Activated CD4-positive, alpha-beta memory T cell treated with anti-CD3 and anti-CD28 coated beads, Interleukin-2, amount 10 ng/mL, durations not matched to agents 7 days and 5 days (primary cell): ENCODE measurements around the gene THOC7. TPM values are rescaled to one million over a fixed set of nuclear protein-coding genes. Genes with fewer than 3 reads are reported as not detected.

Experiments
- CTCF ChIA-PET: fragments of 350-600 bp; sonication (Branson Sonifier 250); formaldehyde crosslinking; loops from one replicate; lab custom pipeline; 2021; ENCODE audit warnings: antibody characterized with exemption, inconsistent platforms; lab: Charles Lee
- POLR2A ChIA-PET: fragments of 350-600 bp; sonication (Branson Sonifier 250); formaldehyde crosslinking; loops from one replicate; lab custom pipeline; 2021; ENCODE audit warnings: antibody characterized with exemption; lab: Charles Lee
- DNase-seq: peaks from one replicate; pipeline ENCODE4 v3.0.0-alpha.2; 2020
- H3K27ac Mint-ChIP-seq: one replicate; pipeline ENCODE4 v1.8.0; 2021; ENCODE audit warnings: mild to moderate bottlenecking, mixed read lengths
- H3K27me3 Mint-ChIP-seq: one replicate; pipeline ENCODE4 v1.8.0; 2021; ENCODE audit warnings: mixed read lengths
- H3K36me3 Mint-ChIP-seq: one replicate; pipeline ENCODE4 v1.8.0; 2021; ENCODE audit warnings: low read depth, mixed read lengths
- H3K4me1 Mint-ChIP-seq: one replicate; pipeline ENCODE4 v1.8.0; 2021; ENCODE audit warnings: mixed read lengths
- H3K4me3 Mint-ChIP-seq: one replicate; pipeline ENCODE4 v1.8.0; 2021; ENCODE audit warnings: mild to moderate bottlenecking, mixed read lengths
- H3K9me3 Mint-ChIP-seq: one replicate; pipeline ENCODE4 v1.8.0; 2021; ENCODE audit warnings: mixed read lengths
- total RNA-seq, 2 experiments: library from RNA; stranded (reverse); gene quantifications; one replicate each; pipeline ENCODE4 v1.2.3, GENCODE V29; 2021

The THOC7 gene
- total RNA-seq, 2 experiments from 2014 or later = 78.4 to 79.2 TPM

DNA sequence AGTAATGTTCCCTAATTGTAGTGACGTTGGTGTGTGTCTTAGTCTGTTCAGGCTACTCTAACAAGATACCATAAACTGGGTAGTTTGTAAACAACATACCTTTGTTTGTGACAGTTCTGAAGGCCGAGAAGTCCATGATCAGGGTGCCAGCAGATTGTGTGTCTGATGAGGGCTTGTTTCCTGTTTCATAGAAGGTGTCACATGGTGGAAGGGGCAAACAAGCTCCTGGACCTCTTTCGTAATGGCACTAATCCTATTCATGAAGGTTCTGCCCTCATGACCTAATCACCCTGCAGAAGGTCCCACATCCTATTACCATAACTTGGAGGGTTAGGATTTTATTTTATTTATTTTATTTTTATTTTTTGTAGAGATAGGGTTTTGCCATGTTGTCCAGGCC, 11.2 kb upstream of the THOC7 start:
- CTCF ChIA-PET = no interaction called here
- peaks cover 43% of the 10 kb centered on the region for H3K4me1 Mint-ChIP-seq
- POLR2A ChIA-PET = no interaction called here

GRCh38 chr3:63872135-63872924, 8.7 kb upstream of the THOC7 start:
- H3K27ac Mint-ChIP-seq = no peak overlapping the region
- peaks cover 20% of the 10 kb centered on the region for H3K36me3 Mint-ChIP-seq
- DNase-seq = no peak
- no peak overlapping the region for H3K4me3 Mint-ChIP-seq
- no peaks in the 10 kb centered on the region for H3K9me3 Mint-ChIP-seq
- POLR2A ChIA-PET = no interaction called here
- H3K27me3 Mint-ChIP-seq = no peaks in the 10 kb centered on the region
- CTCF ChIA-PET = no interaction called here
- peaks cover 39% of the 10 kb centered on the region for H3K4me1 Mint-ChIP-seq

More for the DNA sequence above, 11.2 kb upstream of the THOC7 start:
- DNase-seq = no peak
- H3K9me3 Mint-ChIP-seq = no peaks in the 10 kb centered on the region
- H3K36me3 Mint-ChIP-seq = peaks cover 14% of the 10 kb centered on the region
- no peak overlapping the region for H3K4me3 Mint-ChIP-seq
- H3K27ac Mint-ChIP-seq = no peak overlapping the region
- no peaks in the 10 kb centered on the region for H3K27me3 Mint-ChIP-seq

DNA sequence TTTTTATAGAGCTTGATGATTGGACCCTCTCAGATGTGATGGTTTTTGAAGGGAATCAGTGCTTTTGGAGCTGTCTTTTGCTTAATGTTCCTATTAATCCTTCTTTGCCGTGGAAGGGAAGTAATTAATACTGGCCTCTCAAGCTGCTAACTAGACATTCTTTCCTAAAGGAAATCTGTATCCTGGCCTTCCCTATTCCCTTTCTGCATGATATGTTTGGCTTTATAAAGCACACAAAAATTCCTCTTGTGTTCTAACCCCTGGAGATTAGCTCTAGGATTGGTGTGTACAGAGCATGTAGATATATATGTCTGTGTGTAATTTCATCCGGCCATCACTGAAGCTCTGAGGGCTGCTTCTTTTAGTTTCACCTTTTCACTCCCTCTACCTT, 7.0 kb upstream of the THOC7 start:
- Mint-ChIP-seq H3K27me3 (no peaks in the 10 kb centered on the region), H3K4me3 (no peak overlapping the region), H3K4me1 (peaks cover 45% of the 10 kb centered on the region), H3K27ac (no peak overlapping the region), H3K36me3 (peaks cover 32% of the 10 kb centered on the region), H3K9me3 (no peaks in the 10 kb centered on the region)
- ChIA-PET CTCF (no interaction called here), POLR2A (interaction anchor here (0.7 to 1.3 kb wide), 4 partner anchors 22 to 42 kb away, joined by 3 to 4 read pairs (median 3); partner anchors contain the start of gene SCAANT1)
- no peak for DNase-seq

GRCh38 chr3:63869940-63870614, 6.5 kb upstream of the THOC7 start:
- Mint-ChIP-seq H3K4me3 (no peak overlapping the region), H3K4me1 (peaks cover 49% of the 10 kb centered on the region), H3K27me3 (no peaks in the 10 kb centered on the region), H3K9me3 (no peaks in the 10 kb centered on the region), H3K36me3 (peaks cover 36% of the 10 kb centered on the region), H3K27ac (no peak overlapping the region)
- DNase-seq = no peak
- CTCF ChIA-PET = no interaction called here
- POLR2A ChIA-PET = interaction anchor here (1.1 to 1.3 kb wide), 3 partner anchors 40 to 42 kb away, joined by 3 to 4 read pairs (median 3); partner anchors contain the start of gene SCAANT1

GRCh38 chr3:63867225-63867624, 3.6 kb upstream of the THOC7 start:
- Mint-ChIP-seq H3K4me1 (peaks cover 52% of the 10 kb centered on the region), H3K9me3 (no peaks in the 10 kb centered on the region), H3K36me3 (peaks cover 50% of the 10 kb centered on the region), H3K27ac (no peak overlapping the region), H3K27me3 (no peaks in the 10 kb centered on the region), H3K4me3 (no peak overlapping the region)
- DNase-seq = no peak
- ChIA-PET CTCF (no interaction called here), POLR2A (interaction anchor here (1.0 kb wide), 1 partner anchor 16 kb away, joined by 5 read pairs; no protein-coding TSS in a partner anchor)

GRCh38 chr3:63864965-63865327, 1.3 kb upstream of the THOC7 start:
- DNase-seq = no peak
- Mint-ChIP-seq H3K9me3 (no peaks in the 10 kb centered on the region), H3K4me3 (peak overlapping the region; percentile 95), H3K4me1 (peaks cover 55% of the 10 kb centered on the region), H3K36me3 (peaks cover 52% of the 10 kb centered on the region), H3K27me3 (no peaks in the 10 kb centered on the region), H3K27ac (peak overlapping the region; percentile 89)
- ChIA-PET POLR2A (interaction anchor here (1.3 to 2.7 kb wide), 2 partner anchors 46 to 103 kb away, joined by 4 to 25 read pairs; partner anchors contain the start of gene SCAANT1), CTCF (interaction anchor here (2.2 kb wide), 1 partner anchor 158 kb away, joined by 7 read pairs; the partner anchor contains the start of gene PSMD6)

DNA sequence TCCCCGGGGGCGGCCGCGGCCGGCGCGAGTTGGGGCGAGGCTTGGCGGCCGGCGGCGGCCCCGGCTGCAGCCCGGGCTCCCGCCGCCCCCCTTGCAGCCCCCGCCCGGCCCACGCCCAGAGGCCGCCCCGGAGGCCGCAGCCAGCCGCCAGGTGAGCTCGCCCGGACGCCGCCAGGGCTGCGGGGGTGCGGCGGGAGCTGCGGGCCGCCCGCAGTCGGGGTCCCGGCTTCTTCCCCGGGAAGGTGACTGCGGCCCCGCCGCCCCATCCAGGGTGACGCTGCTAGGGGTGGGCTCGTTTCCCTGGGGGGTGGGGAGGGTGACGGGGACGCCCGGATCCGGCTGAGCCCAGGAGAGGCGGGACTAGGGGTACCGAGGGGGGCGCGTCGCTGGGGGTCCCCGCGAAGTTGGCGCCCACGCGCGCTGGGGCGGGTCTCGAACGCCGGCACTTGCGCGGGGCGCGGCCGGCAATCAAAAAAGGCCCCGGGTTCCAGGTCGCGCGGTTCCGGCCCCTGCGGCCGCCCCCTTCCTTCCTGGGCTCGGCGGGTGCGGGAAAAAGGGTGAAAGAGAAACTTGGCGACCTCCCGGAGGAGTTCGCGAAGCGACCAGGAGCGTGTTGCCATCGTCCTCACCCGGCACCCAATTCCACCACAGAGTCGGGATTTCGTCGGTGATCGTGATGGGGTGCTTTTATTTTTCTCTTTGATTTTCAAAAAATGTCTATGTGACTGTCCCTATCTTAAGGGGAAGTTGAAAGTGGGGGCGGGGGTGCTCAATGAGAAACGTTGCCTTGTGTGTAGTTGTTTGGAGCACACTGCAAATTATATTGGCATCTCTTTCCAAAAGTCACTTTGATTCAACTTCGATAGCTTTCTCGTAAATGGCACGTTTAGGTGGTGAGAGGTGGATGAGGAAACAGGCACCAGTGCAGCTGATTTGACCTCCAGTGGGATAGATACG, 681 bp upstream of the THOC7 start:
- DNase-seq = peak; percentile 55
- Mint-ChIP-seq H3K4me1 (peaks cover 55% of the 10 kb centered on the region), H3K4me3 (peak overlapping the region; percentile 95), H3K27ac (peak overlapping the region; percentile 89), H3K27me3 (no peaks in the 10 kb centered on the region), H3K9me3 (no peaks in the 10 kb centered on the region), H3K36me3 (peaks cover 48% of the 10 kb centered on the region)
- CTCF ChIA-PET = interaction anchor here (0.6 to 2.2 kb wide), 3 partner anchors 48 to 159 kb away, joined by 3 to 7 read pairs (median 3); partner anchors contain the start of genes PSMD6 and SCAANT1
- POLR2A ChIA-PET = interaction anchor here (1.0 to 2.7 kb wide), 5 partner anchors 9 to 115 kb away, joined by 3 to 25 read pairs (median 4); partner anchors contain the start of gene SCAANT1

GRCh38 chr3:63862804-63863149, 828 bp downstream of the THOC7 start:
- H3K4me1 Mint-ChIP-seq = peaks cover 43% of the 10 kb centered on the region
- POLR2A ChIA-PET = interaction anchor here (0.9 to 2.7 kb wide), 2 partner anchors 48 to 106 kb away, joined by 3 to 25 read pairs; partner anchors contain the start of gene SCAANT1
- H3K36me3 Mint-ChIP-seq = peaks cover 44% of the 10 kb centered on the region
- no peak for DNase-seq
- CTCF ChIA-PET = interaction anchor here (1.4 kb wide), 1 partner anchor 98 kb away, joined by 3 read pairs; no protein-coding TSS in a partner anchor
- no peaks in the 10 kb centered on the region for H3K9me3 Mint-ChIP-seq
- peak overlapping the region; percentile 90 for H3K27ac Mint-ChIP-seq
- peak overlapping the region; percentile 77 for H3K4me3 Mint-ChIP-seq
- H3K27me3 Mint-ChIP-seq = no peaks in the 10 kb centered on the region

DNA sequence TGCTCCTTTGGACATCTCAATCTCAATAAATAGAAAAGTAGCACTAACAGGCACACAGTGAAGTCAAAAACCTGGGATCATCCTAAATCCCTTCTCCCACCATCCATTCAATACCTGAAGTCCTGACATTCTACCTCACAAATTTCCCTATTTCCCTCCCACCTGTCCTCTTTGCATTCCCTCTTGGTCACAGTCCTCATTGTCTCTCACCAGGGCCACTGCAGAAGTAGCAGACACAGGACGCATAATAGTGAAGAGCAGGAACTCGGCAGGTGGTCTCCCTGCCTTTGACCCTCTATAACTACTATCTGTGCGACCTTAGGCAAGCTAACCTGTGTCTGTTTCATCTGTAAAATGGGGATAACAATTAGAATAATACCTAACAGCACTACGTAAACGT, 2.3 kb downstream of the THOC7 start:
- peaks cover 36% of the 10 kb centered on the region for H3K36me3 Mint-ChIP-seq
- CTCF ChIA-PET = no interaction called here
- no peak for DNase-seq
- no peaks in the 10 kb centered on the region for H3K9me3 Mint-ChIP-seq
- peaks cover 41% of the 10 kb centered on the region for H3K4me1 Mint-ChIP-seq
- H3K27me3 Mint-ChIP-seq = no peaks in the 10 kb centered on the region
- no peak overlapping the region for H3K27ac Mint-ChIP-seq
- no peak overlapping the region for H3K4me3 Mint-ChIP-seq
- POLR2A ChIA-PET = interaction anchor here (1.3 kb wide), 1 partner anchor 50 kb away, joined by 4 read pairs; the partner anchor contains the start of gene SCAANT1

GRCh38 chr3:63860776-63861175, 2.8 kb downstream of the THOC7 start:
- no peak overlapping the region for H3K27ac Mint-ChIP-seq
- H3K4me3 Mint-ChIP-seq = no peak overlapping the region
- no peak for DNase-seq
- ChIA-PET CTCF (no interaction called here), POLR2A (interaction anchor here (1.3 to 2.3 kb wide), 2 partner anchors 51 kb away, joined by 4 to 10 read pairs; partner anchors contain the start of gene SCAANT1)
- H3K9me3 Mint-ChIP-seq = no peaks in the 10 kb centered on the region
- peaks cover 31% of the 10 kb centered on the region for H3K36me3 Mint-ChIP-seq
- peaks cover 41% of the 10 kb centered on the region for H3K4me1 Mint-ChIP-seq
- H3K27me3 Mint-ChIP-seq = no peaks in the 10 kb centered on the region

- peaks cover 15% of the 10 kb centered on the region for H3K36me3 Mint-ChIP-seq
- POLR2A ChIA-PET = no interaction called here
- H3K27me3 Mint-ChIP-seq = no peaks in the 10 kb centered on the region
- CTCF ChIA-PET = no interaction called here
- H3K9me3 Mint-ChIP-seq = no peaks in the 10 kb centered on the region
- H3K4me3 Mint-ChIP-seq = no peak overlapping the region
- H3K27ac Mint-ChIP-seq = no peak overlapping the region
- H3K4me1 Mint-ChIP-seq = peaks cover 31% of the 10 kb centered on the region
- no peak for DNase-seq
Measured at GRCh38 chr3:63857311-63857710, 6.3 kb downstream of the THOC7 start.

DNA sequence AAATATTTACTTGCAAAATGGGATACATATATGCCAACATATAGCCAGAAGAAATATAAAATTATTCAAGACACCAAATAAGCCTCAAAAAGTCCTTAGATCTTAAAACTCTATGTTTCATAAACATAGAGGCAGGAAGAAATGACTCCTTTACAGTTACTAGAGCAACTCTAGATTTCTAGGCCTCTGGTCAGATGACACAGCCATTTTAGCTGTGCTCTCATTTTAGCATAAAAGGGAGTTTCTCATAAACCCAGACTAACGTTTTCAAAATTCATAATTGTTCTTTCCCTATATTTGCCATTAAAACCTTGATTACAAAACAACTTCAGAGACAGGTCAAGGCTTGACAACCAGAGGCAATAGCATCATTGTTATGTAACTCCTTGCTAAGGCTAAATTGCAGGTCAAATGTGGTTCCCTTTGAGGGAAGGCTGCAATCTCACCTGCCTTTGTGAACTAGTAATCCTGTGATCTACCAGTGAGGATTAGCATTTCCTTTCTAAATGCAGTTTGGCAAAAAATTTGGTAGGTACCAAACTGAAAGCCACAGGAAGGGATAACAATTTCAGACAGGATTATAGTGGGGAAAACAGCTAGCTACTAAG, 8.2 kb downstream of the THOC7 start:
- H3K4me3 Mint-ChIP-seq = no peak overlapping the region
- H3K4me1 Mint-ChIP-seq = peaks cover 15% of the 10 kb centered on the region
- H3K27ac Mint-ChIP-seq = peak overlapping the region; percentile 58
- DNase-seq = no peak
- H3K27me3 Mint-ChIP-seq = no peaks in the 10 kb centered on the region
- ChIA-PET CTCF (no interaction called here), POLR2A (interaction anchor here (0.9 kb wide), 1 partner anchor 9 kb away, joined by 3 read pairs; the partner anchor contains the start of genes ATXN7 and THOC7)
- peaks cover 20% of the 10 kb centered on the region for H3K36me3 Mint-ChIP-seq
- no peaks in the 10 kb centered on the region for H3K9me3 Mint-ChIP-seq
